SK-N-SH (cell line): Measurements from ENCODE around the gene SLC37A3.

Source experiments
- CHD2 ChIP-seq: fragments of 150-350 bp; IDR thresholded peaks from 2 replicates; pipeline ENCODE4 v1.6.1; 2018; ENCODE audit warnings: low read length; ENCODE audit not compliant: partially characterized antibody
- CTCF ChIP-seq: fragments of 200-600 bp; sonication (generic); IDR thresholded peaks from 2 replicates; pipeline ENCODE4 v1.6.1; 2017; ENCODE audit warnings: antibody characterized with exemption, mild to moderate bottlenecking, moderate library complexity
- EP300 ChIP-seq, 2 experiments: IDR thresholded peaks; 2 replicates each; pipeline versions ENCODE4 v1.4.0 to v1.6.1; 2012; ENCODE audit warnings: borderline replicate concordance in 1 of 2, low read depth in 1 of 2, low read length in 1 of 2
- EZH2phosphoT487 ChIP-seq: fragments of 200-600 bp; sonication (generic); IDR thresholded peaks from 2 replicates; pipeline ENCODE4 v1.6.1; 2017; ENCODE audit warnings: low read depth, mixed run types, mild to moderate bottlenecking, antibody characterized with exemption, moderate library complexity, borderline replicate concordance
- GABPA ChIP-seq: IDR thresholded peaks from 2 replicates; pipeline ENCODE4 v1.4.0; 2012; ENCODE audit warnings: low read depth, mild to moderate bottlenecking
- JUND ChIP-seq: IDR thresholded peaks from 2 replicates; pipeline ENCODE4 v1.4.0; 2012
- MAX ChIP-seq: IDR thresholded peaks from 2 replicates; pipeline ENCODE4 v1.4.0; 2012; ENCODE audit warnings: low read depth
- MXI1 ChIP-seq: IDR thresholded peaks from 2 replicates; pipeline ENCODE4 v1.6.1; 2012; ENCODE audit warnings: mild to moderate bottlenecking, low read depth, low read length, improper control_type of control experiment
- SIN3A ChIP-seq: IDR thresholded peaks from 2 replicates; pipeline ENCODE4 v1.6.1; 2012; ENCODE audit warnings: low read depth, mild to moderate bottlenecking, low read length, moderate library complexity, borderline replicate concordance
- TF ChIP-seq, protein P1 (sequence below): IDR thresholded peaks from 2 replicates; pipeline ENCODE4 v1.6.1; 2012; ENCODE audit warnings: mild to moderate bottlenecking, low read depth, low read length, moderate library complexity
- TF ChIP-seq, protein P2 (sequence below): IDR thresholded peaks from 2 replicates; pipeline ENCODE4 v1.4.0; 2012; ENCODE audit warnings: low read depth, borderline replicate concordance

DNA sequence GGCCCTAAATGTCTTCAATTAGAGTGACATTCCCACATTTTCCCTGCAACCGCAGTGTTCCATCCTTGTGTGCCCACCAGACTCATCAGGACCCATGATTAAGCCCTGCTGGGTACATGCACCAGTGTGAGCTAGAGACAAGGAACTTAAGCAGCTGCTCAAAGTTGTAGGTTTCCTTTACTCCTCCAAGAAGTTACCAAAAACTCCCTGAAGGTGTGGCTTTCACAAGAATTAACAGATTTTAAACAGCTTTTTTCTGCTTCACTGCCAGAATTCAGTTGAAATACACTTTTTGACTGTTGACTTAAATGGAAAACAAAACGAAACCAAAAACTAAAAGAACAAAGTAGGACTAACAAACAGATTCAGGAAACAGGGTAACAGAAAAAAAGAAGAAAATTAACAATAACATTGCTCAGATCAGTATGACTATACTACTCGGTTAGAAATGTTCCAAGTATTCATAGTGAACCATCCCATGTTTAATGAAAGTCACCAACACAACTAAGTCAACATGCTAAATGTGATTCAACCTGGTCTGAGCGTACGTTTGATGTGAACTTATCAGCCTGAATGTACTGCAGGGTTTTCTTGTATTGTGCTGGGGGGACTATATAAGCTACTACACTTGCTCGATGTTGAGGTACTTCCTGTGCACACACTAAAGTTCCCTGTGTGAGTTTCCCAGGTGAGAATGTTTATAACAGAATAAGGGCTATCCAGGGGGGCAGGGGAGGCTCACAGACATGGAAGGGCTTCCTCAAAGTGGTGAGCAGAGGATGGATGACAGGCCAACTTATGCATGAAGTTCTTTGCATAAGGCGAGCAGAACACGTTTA is 22.2 kb downstream of the SLC37A3 start:
- TF ChIP-seq, protein P1, sequence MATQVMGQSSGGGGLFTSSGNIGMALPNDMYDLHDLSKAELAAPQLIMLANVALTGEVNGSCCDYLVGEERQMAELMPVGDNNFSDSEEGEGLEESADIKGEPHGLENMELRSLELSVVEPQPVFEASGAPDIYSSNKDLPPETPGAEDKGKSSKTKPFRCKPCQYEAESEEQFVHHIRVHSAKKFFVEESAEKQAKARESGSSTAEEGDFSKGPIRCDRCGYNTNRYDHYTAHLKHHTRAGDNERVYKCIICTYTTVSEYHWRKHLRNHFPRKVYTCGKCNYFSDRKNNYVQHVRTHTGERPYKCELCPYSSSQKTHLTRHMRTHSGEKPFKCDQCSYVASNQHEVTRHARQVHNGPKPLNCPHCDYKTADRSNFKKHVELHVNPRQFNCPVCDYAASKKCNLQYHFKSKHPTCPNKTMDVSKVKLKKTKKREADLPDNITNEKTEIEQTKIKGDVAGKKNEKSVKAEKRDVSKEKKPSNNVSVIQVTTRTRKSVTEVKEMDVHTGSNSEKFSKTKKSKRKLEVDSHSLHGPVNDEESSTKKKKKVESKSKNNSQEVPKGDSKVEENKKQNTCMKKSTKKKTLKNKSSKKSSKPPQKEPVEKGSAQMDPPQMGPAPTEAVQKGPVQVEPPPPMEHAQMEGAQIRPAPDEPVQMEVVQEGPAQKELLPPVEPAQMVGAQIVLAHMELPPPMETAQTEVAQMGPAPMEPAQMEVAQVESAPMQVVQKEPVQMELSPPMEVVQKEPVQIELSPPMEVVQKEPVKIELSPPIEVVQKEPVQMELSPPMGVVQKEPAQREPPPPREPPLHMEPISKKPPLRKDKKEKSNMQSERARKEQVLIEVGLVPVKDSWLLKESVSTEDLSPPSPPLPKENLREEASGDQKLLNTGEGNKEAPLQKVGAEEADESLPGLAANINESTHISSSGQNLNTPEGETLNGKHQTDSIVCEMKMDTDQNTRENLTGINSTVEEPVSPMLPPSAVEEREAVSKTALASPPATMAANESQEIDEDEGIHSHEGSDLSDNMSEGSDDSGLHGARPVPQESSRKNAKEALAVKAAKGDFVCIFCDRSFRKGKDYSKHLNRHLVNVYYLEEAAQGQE: no peak
- TF ChIP-seq CHD2 (no peak), CTCF (no peak), EZH2phosphoT487 (no peak), MAX (no peak), EP300 (IDR thresholded peaks at IDR 0.05; ENCODE audit: borderline replicate concordance in 1 of 2, low read depth in 1 of 2, low read length in 1 of 2) (no peak), MXI1 (no peak), GABPA (no peak), SIN3A (no peak), JUND (no peak)
- TF ChIP-seq, protein P2, sequence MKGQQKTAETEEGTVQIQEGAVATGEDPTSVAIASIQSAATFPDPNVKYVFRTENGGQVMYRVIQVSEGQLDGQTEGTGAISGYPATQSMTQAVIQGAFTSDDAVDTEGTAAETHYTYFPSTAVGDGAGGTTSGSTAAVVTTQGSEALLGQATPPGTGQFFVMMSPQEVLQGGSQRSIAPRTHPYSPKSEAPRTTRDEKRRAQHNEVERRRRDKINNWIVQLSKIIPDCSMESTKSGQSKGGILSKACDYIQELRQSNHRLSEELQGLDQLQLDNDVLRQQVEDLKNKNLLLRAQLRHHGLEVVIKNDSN: no peak
